H1 (cell line): ENCODE results near the gene SULF2. TPM values are rescaled to one million over a fixed set of nuclear protein-coding genes. Genes with fewer than 3 reads are reported as not detected.

ENCODE experiments used
- SIRT6 ChIP-seq: IDR thresholded peaks from one replicate; pipeline ENCODE4 v1.7.1; 2012; ENCODE audit warnings: low read length, inconsistent platforms
- SRF ChIP-seq: IDR thresholded peaks from 2 replicates; pipeline ENCODE4 v1.6.1; 2011; ENCODE audit warnings: mild to moderate bottlenecking, low read depth, low read length, moderate library complexity
- polyA plus RNA-seq, 7 experiments: library from polyadenylated mRNA; depleted of rRNA in 3 of 7; stranded (reverse) in 5 of 7; unstranded in 2 of 7; fragments of >200 nt in 5 of 7; fragments of 200-250 nt in 2 of 7; gene quantifications; 1 replicate in 5 of 7; 2 replicates in 1 of 7; 4 replicates in 1 of 7; pipeline versions ENCODE4 v1.2.1 to v1.2.3, GENCODE V29; 2011 to 2013; ENCODE audit warnings: missing spikeins in 2 of 7, mixed read lengths in 2 of 7
- total RNA-seq: library from RNA; stranded (reverse); fragmentation: NEBNext Ultra II Directional; extraction: Animal tissue kit (Norgen Biotek cat#: 25700); gene quantifications from 2 replicates; pipeline ENCODE4 v1.2.1, GENCODE V29; 2021
- TF ChIP-seq, protein P1 (sequence below), 3 experiments: IDR thresholded peaks; 1 replicate in 2 of 3; 2 replicates in 1 of 3; pipeline versions ENCODE4 v1.5.1 to v1.6.1; 2011; ENCODE audit warnings: low read length in 3 of 3, mild to moderate bottlenecking in 3 of 3, inconsistent platforms in 2 of 3, low read depth in 1 of 3, moderate library complexity in 1 of 3; ENCODE audit not compliant: insufficient read depth in 1 of 3; ENCODE audit errors: control extremely low read depth in 1 of 3

The SULF2 gene
- total and polyA plus RNA-seq, 2 of the 8 experiments (the other 6 are each of a cell fraction or from before 2014, with no cell fraction given): 15.7 to 28.2 TPM

DNA sequence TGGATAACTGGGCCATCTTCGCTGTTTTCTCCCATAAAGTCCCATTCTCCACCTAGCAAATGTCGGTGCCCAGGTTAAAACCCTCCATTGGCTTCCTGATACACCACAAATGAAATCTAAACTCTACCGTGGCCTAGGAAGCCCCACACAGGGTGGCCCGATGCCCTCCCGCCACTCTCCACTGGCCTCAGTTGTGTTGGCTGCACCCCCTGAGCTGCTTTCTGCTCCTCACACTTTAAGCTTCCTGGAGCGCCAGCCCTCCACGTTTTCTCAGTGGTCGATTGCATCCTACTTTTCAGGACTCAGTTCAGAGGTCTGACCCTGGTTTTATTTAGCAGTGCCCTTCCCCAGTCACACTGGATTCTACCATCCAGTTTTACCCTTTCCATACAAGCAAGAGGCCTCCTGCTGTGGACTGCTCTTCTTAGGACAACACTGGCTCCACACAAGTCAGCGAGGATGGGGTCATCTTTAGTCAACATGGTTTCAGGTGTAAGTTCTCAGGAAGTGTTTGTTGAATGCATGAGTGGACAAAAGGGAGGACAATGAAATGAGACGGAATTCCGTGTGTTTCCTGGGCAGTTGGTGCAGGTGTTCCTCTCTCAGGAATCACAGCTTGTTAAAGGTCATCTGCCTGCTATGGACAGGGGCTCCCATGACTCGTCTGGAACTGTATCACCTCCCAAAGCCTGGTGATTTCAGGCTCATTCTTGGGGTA is 124.1 kb downstream of the SULF2 start (continued):
- no peak for TF ChIP-seq SRF
- TF ChIP-seq, protein P1, sequence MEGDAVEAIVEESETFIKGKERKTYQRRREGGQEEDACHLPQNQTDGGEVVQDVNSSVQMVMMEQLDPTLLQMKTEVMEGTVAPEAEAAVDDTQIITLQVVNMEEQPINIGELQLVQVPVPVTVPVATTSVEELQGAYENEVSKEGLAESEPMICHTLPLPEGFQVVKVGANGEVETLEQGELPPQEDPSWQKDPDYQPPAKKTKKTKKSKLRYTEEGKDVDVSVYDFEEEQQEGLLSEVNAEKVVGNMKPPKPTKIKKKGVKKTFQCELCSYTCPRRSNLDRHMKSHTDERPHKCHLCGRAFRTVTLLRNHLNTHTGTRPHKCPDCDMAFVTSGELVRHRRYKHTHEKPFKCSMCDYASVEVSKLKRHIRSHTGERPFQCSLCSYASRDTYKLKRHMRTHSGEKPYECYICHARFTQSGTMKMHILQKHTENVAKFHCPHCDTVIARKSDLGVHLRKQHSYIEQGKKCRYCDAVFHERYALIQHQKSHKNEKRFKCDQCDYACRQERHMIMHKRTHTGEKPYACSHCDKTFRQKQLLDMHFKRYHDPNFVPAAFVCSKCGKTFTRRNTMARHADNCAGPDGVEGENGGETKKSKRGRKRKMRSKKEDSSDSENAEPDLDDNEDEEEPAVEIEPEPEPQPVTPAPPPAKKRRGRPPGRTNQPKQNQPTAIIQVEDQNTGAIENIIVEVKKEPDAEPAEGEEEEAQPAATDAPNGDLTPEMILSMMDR (IDR thresholded peaks at IDR 0.05; ENCODE audit: control extremely low read depth in 1 of 3, insufficient read depth in 1 of 3, low read depth in 1 of 3, low read length in 3 of 3): no peak
- no peak for TF ChIP-seq SIRT6
